Endodermal cell (in vitro differentiated cells): ENCODE measurements around the gene DLEU7. TPM values are rescaled to one million over a fixed set of nuclear protein-coding genes. Genes with fewer than 3 reads are reported as not detected.

Source experiments
- DNase-seq: peaks from one replicate; pipeline ENCODE4 v3.0.0-alpha.2; 2017
- H3K27ac ChIP-seq: 2 replicates; pipeline ENCODE4 v1.5.1; 2013; ENCODE audit warnings: mild to moderate bottlenecking, low read depth, low read length, moderate library complexity
- H3K27me3 ChIP-seq: 2 replicates; pipeline ENCODE4 v1.6.1; 2013; ENCODE audit warnings: mild to moderate bottlenecking, low read length, moderate library complexity; ENCODE audit not compliant: insufficient read depth, control insufficient read depth, poor library complexity, severe bottlenecking
- H3K36me3 ChIP-seq: 2 replicates; pipeline ENCODE4 v1.7.0; 2013; ENCODE audit warnings: mild to moderate bottlenecking, low read length, moderate library complexity; ENCODE audit not compliant: control insufficient read depth, insufficient read depth
- H3K4me1 ChIP-seq: one replicate; pipeline ENCODE4 v1.7.0; 2013; ENCODE audit warnings: low read length; ENCODE audit not compliant: control insufficient read depth, insufficient read depth
- H3K4me3 ChIP-seq: 2 replicates; pipeline ENCODE4 v1.5.1; 2013; ENCODE audit warnings: mild to moderate bottlenecking, low read length, moderate library complexity
- H3K9ac ChIP-seq: 2 replicates; pipeline ENCODE4 v1.6.1; 2013; ENCODE audit warnings: mild to moderate bottlenecking, low read length, moderate library complexity; ENCODE audit not compliant: poor library complexity, severe bottlenecking; ENCODE audit errors: extremely low read depth
- H3K9me3 ChIP-seq: 2 replicates; pipeline ENCODE4 v1.6.1; 2013; ENCODE audit warnings: mild to moderate bottlenecking, low read length, moderate library complexity; ENCODE audit not compliant: control insufficient read depth
- H3K27ac Mint-ChIP-seq: 2 replicates; pipeline ENCODE4 v1.8.0; 2020; ENCODE audit warnings: mixed read lengths
- H3K27me3 Mint-ChIP-seq: 2 replicates; pipeline ENCODE4 v1.8.0; 2021; ENCODE audit warnings: mild to moderate bottlenecking, mixed read lengths; ENCODE audit not compliant: insufficient read depth
- H3K36me3 Mint-ChIP-seq: 2 replicates; pipeline ENCODE4 v1.8.0; 2020; ENCODE audit warnings: low read depth, mixed read lengths
- H3K4me1 Mint-ChIP-seq: 2 replicates; pipeline ENCODE4 v1.8.0; 2020; ENCODE audit warnings: mixed read lengths
- H3K4me3 Mint-ChIP-seq: 2 replicates; pipeline ENCODE4 v1.8.0; 2020; ENCODE audit warnings: mild to moderate bottlenecking, moderate library complexity, mixed read lengths
- H3K9me3 Mint-ChIP-seq: 2 replicates; pipeline ENCODE4 v1.8.0; 2020; ENCODE audit warnings: mild to moderate bottlenecking, mixed read lengths
- WGBS, 2 experiments: methylation state at CpG; one replicate each; pipeline versions ENCODE4 v1.1.5 to v1.1.7; 2013; ENCODE audit warnings: missing lambda C conversion rate in 2 of 2, mixed read lengths in 1 of 2; ENCODE audit not compliant: insufficient coverage in 1 of 2, insufficient read length in 1 of 2; 5-methylcytosine and 5-hydroxymethylcytosine counted together
- total RNA-seq, 2 donors: library from RNA; stranded (reverse); fragmentation: NEBNext Ultra II Directional in 1 of 2; extraction: Animal tissue kit (Norgen Biotek cat#: 25700) in 1 of 2; gene quantifications; 2 replicates in 1 of 2; 3 replicates in 1 of 2; pipeline ENCODE4 v1.2.1, GENCODE V29; 2021
- TF ChIP-seq, protein P1 (sequence below): fragments of 200-600 bp; sonication (generic); conservative IDR thresholded peaks from 2 replicates; pipeline ENCODE4 v1.5.0; 2021; ENCODE audit warnings: antibody characterized with exemption, mild to moderate bottlenecking

The DLEU7 gene
- total RNA-seq, 2 donors from 2014 or later, result not detected

GRCh38 chr13:50840284-50840683 lies 3.2 kb downstream of the DLEU7 start:
- Mint-ChIP-seq H3K27ac (no peak overlapping the region), H3K4me1 (peaks cover 4% of the 10 kb centered on the region), H3K9me3 (no peaks in the 10 kb centered on the region), H3K4me3 (no peak overlapping the region), H3K27me3 (peaks cover 65% of the 10 kb centered on the region), H3K36me3 (no peaks in the 10 kb centered on the region)
- Histone ChIP-seq H3K27ac (no peak overlapping the region), H3K36me3 (no peaks in the 10 kb centered on the region), H3K4me3 (no peak overlapping the region), H3K27me3 (peaks cover 49% of the 10 kb centered on the region), H3K9ac (no peak overlapping the region), H3K9me3 (no peaks in the 10 kb centered on the region), H3K4me1 (peaks cover 2% of the 10 kb centered on the region)
- no peak for DNase-seq
- TF ChIP-seq, protein P1, sequence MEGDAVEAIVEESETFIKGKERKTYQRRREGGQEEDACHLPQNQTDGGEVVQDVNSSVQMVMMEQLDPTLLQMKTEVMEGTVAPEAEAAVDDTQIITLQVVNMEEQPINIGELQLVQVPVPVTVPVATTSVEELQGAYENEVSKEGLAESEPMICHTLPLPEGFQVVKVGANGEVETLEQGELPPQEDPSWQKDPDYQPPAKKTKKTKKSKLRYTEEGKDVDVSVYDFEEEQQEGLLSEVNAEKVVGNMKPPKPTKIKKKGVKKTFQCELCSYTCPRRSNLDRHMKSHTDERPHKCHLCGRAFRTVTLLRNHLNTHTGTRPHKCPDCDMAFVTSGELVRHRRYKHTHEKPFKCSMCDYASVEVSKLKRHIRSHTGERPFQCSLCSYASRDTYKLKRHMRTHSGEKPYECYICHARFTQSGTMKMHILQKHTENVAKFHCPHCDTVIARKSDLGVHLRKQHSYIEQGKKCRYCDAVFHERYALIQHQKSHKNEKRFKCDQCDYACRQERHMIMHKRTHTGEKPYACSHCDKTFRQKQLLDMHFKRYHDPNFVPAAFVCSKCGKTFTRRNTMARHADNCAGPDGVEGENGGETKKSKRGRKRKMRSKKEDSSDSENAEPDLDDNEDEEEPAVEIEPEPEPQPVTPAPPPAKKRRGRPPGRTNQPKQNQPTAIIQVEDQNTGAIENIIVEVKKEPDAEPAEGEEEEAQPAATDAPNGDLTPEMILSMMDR, result no peak
- 85 to 100% methylated on average over 3 of the region's 3 CpGs for WGBS, 2 experiments

- WGBS, 2 experiments, result 88 to 93% methylated on average over 2 to 4 of the region's 4 CpGs
- Histone ChIP-seq H3K4me3 (no peak overlapping the region), H3K36me3 (no peaks in the 10 kb centered on the region), H3K9me3 (no peaks in the 10 kb centered on the region), H3K27ac (no peak overlapping the region), H3K4me1 (peaks cover 2% of the 10 kb centered on the region), H3K9ac (no peak overlapping the region), H3K27me3 (peaks cover 46% of the 10 kb centered on the region)
- Mint-ChIP-seq H3K4me1 (peaks cover 4% of the 10 kb centered on the region), H3K36me3 (no peaks in the 10 kb centered on the region), H3K4me3 (no peak overlapping the region), H3K27me3 (peaks cover 63% of the 10 kb centered on the region), H3K9me3 (peaks cover 3% of the 10 kb centered on the region), H3K27ac (no peak overlapping the region)
- TF ChIP-seq, protein P1, result no peak
- DNase-seq, result no peak
These were observed 3.7 kb downstream of the DLEU7 start for GRCh38 chr13:50839828-50840227.

DNA sequence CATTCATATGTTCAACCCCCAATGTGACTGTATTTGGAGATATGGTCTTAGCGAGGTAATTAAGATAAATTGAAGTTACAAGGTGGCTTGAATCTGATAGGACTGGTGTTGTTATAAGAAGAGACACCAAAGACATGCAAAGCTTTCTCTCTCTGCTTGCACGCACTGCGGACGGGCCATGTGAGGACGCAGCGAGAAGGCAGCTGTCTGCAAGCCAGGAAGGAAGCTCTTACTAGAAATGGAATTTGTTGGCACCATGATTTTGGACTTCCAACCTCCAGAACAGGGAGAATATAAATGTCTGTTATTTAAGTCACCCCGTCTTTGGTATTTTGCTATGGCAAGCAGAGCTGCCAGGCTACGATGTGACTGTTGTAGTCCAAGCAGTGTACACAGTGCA lies 4.8 kb downstream of the DLEU7 start:
- Histone ChIP-seq H3K9ac (no peak overlapping the region), H3K9me3 (no peaks in the 10 kb centered on the region), H3K36me3 (no peaks in the 10 kb centered on the region), H3K4me1 (no peaks in the 10 kb centered on the region), H3K27me3 (peaks cover 34% of the 10 kb centered on the region), H3K27ac (no peak overlapping the region), H3K4me3 (no peak overlapping the region)
- Mint-ChIP-seq H3K9me3 (peaks cover 10% of the 10 kb centered on the region), H3K4me1 (no peaks in the 10 kb centered on the region), H3K27me3 (peaks cover 53% of the 10 kb centered on the region), H3K27ac (no peak overlapping the region), H3K36me3 (no peaks in the 10 kb centered on the region), H3K4me3 (no peak overlapping the region)
- no peak for DNase-seq
- TF ChIP-seq, protein P1, result no peak
- 90 to 98% methylated on average over 7 to 8 of the region's 8 CpGs for WGBS, 2 experiments
